Stimulated activated CD8-positive, alpha-beta memory T cell treated with anti-CD3 and anti-CD28 coated beads, Interleukin-15, amount 100 ng/mL, for 4 hours (primary cell): ENCODE measurements around the gene NT5DC1.

Source experiments
- DNase-seq, 2 donors: peaks; one replicate each; pipeline ENCODE4 v3.0.0-alpha.2; 2020; ENCODE audit warnings: low read depth in 2 of 2

The NT5DC1 gene

DNA sequence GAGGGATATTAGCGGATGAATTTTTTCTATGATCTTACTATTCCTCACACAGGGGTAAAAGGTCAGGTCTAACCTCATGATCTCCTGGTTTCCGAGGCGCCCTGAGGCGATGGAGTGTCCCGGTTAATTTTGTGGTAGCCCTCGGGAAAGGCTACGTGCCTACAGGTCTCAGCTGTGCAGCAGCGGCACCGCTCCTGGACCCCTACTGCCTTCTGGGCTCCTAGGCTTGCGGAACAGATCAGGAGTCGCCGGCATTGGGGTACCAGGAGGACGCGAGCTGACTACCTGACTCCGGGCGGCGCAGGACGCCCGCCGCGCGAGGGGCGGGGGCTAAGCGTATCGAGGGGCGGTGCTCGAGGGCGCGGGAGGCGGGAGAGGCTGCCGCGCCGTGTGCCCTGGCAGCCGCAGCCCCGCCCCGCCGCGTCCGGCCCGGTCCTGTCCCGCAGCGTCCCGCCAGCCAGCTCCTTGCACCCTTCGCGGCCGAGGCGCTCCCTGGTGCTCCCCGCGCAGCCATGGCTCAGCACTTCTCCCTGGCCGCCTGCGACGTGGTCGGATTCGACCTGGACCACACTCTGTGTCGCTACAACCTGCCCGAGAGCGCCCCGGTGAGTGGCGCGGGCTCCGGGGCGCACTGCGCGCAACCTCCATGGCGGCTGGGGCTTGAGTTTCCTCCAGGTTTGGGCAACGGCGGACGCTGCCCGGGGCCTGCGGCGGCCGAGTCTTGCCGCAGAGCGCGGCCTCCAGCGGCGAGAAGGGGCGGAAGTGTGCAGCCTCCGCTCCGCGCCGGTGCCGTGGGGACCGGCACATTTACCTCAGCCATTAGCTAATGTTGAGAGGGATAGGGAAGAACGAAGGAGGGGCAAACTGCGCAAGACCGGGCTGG, at the start of gene NT5DC1:
TSS of gene NT5DC1 (plus strand) at position 435 of the 883 bp plus-strand sequence. CDS start at position 513, 78 bp downstream.
- peak; percentile 60 to 67 for DNase-seq

- no peak for DNase-seq
These were observed 49.4 kb upstream of the NT5DC1 start for GRCh38 chr6:116051244-116051643.

DNA sequence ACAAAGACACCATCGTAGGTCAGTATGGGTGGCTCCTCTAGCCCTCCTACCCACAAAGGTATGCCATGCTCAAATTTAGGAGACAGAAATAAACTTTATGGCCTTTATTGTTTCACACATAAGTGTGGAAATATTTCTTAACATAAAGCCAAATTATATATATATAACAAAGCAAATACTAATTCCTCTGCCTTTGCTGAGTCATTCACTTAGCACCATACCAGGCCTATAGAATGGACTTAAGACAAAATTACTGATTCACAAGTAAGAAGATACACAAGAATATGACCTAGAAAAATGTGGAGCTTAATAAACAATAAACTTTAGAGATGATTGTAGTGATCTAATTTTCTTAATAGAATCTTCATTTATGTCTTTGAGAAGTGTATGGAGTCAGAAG, 45.1 kb upstream of the NT5DC1 start:
- DNase-seq: no peak

DNA sequence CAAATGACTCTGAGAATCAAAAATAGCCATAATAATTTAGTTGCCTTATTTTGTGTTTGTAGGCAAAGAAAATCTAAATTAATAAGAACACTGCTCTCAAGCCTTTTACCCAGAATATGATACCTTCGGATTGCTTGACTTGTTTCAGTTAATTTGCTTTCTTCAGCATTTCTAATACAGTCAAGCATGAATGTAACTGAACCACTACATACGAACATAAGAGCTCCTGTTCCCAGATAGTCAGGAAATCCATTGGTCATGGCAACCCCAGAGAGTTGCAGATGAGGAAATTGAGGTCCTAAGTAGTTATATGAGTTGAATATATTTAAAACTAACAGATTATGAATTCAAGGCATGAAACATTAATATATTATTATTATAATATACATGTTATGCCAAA, 42.9 kb upstream of the NT5DC1 start:
- no peak for DNase-seq

GRCh38 chr6:116059713-116060571, 40.7 kb upstream of the NT5DC1 start:
- DNase-seq: no peak

- no peak for DNase-seq
These were observed 39.9 kb upstream of the NT5DC1 start, which contains the start of gene FRK for GRCh38 chr6:116060572-116061283. Gene FRK (minus strand): TSS chr6:116060891. CDS start chr6:116060311, 580 bp downstream.

- DNase-seq: no peak
These were observed 38.2 kb upstream of the NT5DC1 start for GRCh38 chr6:116062496-116062895.

- no peak for DNase-seq
These were observed 36.0 kb upstream of the NT5DC1 start for GRCh38 chr6:116064666-116065065.

DNA sequence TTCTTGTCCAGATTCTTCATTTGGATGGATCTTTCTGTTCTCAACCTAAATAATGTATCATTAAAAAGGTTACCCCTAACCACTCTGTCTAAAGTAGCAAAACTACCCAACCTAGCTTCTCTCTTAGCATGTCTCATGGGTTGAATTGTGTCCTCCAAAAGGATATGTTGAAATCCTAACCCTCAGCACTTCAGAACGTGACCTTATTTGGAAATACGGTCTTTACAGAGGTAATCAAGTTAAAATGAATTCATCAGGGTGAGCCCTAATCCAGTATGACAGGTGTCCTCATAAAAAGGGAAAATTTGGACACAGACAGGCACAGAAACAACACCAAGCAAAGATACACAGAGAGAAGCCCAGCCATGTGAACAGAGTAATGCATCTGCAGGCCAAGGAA, 33.9 kb upstream of the NT5DC1 start:
- no peak for DNase-seq

DNA sequence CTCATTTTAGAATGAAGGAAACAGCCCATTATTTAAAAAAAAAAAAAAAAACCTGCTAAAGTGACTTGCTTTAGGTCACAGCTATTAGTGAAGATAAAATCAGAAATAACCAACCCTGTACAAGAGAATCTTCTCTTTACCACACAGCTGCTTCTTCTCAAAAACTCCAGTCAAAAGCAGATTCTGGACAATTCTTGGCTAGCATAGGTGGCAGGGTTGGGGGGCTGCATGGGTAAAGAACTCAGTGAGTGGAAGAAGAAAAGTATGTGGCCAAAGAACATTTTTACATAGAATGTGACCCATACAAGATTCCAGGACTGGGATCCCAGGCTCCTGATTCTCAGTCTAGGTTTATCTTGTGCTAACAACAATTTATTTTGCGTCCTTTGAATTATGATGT, 30.6 kb upstream of the NT5DC1 start:
- no peak for DNase-seq

- DNase-seq: no peak
These were observed 29.9 kb upstream of the NT5DC1 start for GRCh38 chr6:116070616-116071389.

- no peak for DNase-seq
These were observed 28.3 kb upstream of the NT5DC1 start for GRCh38 chr6:116072368-116072767.

DNA sequence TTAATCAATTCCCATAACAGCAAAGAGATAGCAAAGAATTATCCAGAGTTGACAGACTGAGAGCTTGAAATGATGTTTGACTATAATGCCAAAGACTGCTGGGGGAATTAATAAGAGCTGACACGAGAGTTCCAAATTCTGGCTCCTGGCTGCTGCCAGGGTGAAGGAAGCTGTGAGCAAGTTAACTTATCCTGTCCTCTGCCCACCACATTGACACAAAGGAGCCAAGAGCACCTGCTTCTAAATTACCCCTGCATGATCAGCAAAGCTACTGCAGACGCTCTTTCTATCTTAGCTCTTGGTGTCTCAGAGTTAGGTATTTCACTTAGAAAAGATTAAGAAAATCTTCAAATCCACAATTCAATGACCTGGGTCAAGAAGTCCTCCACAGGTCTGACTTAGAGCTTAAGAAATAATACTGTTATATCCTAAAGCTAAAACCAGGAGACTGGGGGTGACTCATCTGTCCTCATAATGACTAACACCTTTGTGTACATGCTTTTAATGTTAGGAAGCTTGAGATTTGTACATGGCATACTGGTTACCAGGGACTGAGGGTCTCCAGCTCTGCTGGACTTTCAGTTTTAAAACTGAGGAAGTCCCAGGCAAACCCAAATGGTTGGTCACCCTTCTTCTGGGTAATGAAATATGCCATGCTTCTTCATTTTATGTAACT, 26.8 kb upstream of the NT5DC1 start:
- no peak for DNase-seq

DNA sequence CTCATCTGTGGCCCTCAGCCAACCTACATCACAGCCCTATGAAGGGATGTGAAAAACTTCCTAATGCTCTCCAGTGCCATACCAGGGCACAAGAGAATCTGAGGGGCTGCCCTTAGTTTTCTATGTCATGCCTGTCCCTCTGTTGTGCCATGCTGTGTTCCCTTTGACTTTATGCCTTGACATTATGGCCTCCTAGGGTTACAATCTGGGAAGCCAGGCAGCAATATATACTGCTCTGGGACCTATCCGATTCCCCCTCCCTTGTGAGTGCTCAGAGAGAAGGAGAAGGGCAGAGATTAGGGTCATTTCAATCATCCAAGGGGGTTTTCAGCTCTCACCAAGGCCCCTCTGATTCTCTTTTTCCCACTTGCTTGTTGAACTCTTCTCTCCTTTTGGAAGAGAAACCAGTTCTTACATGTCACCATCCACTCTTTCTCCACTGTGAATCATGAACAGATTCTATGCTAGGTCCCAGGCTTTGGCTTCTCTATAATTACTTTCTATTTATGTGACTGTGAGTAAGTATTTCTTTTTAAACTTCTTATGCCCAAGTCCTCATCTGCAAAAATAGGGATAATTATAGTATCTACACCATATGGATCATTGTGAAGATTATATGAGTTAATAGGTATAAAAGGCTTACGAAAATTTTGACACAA, 25.8 kb upstream of the NT5DC1 start:
- DNase-seq: no peak

- DNase-seq: no peak
These were observed 22.1 kb upstream of the NT5DC1 start for GRCh38 chr6:116078522-116078921.

DNA sequence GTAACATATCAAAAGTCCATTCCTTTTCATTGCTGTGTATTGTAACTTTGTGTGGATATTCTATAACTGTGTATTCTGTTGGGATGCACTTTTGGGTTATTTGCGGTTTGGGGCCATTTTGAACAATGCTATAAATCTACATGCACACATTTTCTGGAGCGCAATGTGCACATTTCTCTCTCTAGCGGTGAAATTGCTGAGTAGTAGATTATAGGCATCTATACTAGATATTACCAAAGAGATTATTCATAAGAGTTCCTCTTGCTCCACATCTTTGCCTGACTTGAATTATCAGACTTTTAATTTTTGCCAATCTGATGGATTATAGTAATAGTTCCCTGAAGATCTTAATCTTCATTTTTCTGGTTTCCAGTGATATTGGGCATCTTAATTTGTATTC, 21.7 kb upstream of the NT5DC1 start:
- DNase-seq: no peak

GRCh38 chr6:116083052-116083451, 17.6 kb upstream of the NT5DC1 start:
- DNase-seq: no peak

GRCh38 chr6:116084284-116084683, 16.4 kb upstream of the NT5DC1 start:
- DNase-seq: no peak

GRCh38 chr6:116087437-116088027, 13.1 kb upstream of the NT5DC1 start:
- DNase-seq: no peak

GRCh38 chr6:116088946-116089345, 11.7 kb upstream of the NT5DC1 start:
- no peak for DNase-seq
